Measurements from ENCODE around the gene CDH2.

Gene CDH2

GRCh38 chr18:27952741-27953140, 224.2 kb downstream of the CDH2 start:
- Histone ChIP-seq H3K27me3 (ENCODE audit: low read depth, low read length) (no peaks in the 10 kb centered on the region), H2AFZ (ENCODE audit: low read depth, low read length) (no peak overlapping the region), H3K4me1 (ENCODE audit: low read length) (no peaks in the 10 kb centered on the region), H3K4me3 (ENCODE audit: low read length) (no peak overlapping the region), H4K20me1 (ENCODE audit: insufficient read depth, low read length) (no peaks in the 10 kb centered on the region), H3K9ac (ENCODE audit: low read length) (no peak overlapping the region), H3K4me2 (ENCODE audit: low read length) (no peak overlapping the region), H3K9me3 (ENCODE audit: insufficient read depth, low read length) (no peaks in the 10 kb centered on the region), H3K36me3 (replicated peaks; ENCODE audit: low read depth, low read length) (no peaks in the 10 kb centered on the region), H3K27ac (ENCODE audit: low read length) (no peak overlapping the region), H3K79me2 (ENCODE audit: low read length) (no peaks in the 10 kb centered on the region)
- no peak for TF ChIP-seq CTCF (IDR thresholded peaks at IDR 0.05; ENCODE audit: low read depth, low read length)
- no peak for TF ChIP-seq EZH2phosphoT487 (IDR thresholded peaks at IDR 0.05; ENCODE audit: low read depth)

GRCh38 chr18:27950648-27951228, 226.2 kb downstream of the CDH2 start:
- no peaks in the 10 kb centered on the region for H3K36me3 ChIP-seq (replicated peaks; ENCODE audit: low read depth, low read length)
- no peaks in the 10 kb centered on the region for H3K27me3 ChIP-seq (ENCODE audit: low read depth, low read length)
- no peaks in the 10 kb centered on the region for H4K20me1 ChIP-seq (ENCODE audit: insufficient read depth, low read length)
- no peak overlapping the region for H3K4me3 ChIP-seq (ENCODE audit: low read length)
- no peak overlapping the region for H3K27ac ChIP-seq (ENCODE audit: low read length)
- no peaks in the 10 kb centered on the region for H3K79me2 ChIP-seq (ENCODE audit: low read length)
- H3K9ac ChIP-seq (ENCODE audit: low read length), result no peak overlapping the region
- TF ChIP-seq CTCF (IDR thresholded peaks at IDR 0.05; ENCODE audit: low read depth, low read length) (no peak), EZH2phosphoT487 (IDR thresholded peaks at IDR 0.05; ENCODE audit: low read depth) (no peak)
- no peak overlapping the region for H2AFZ ChIP-seq (ENCODE audit: low read depth, low read length)
- H3K9me3 ChIP-seq (ENCODE audit: insufficient read depth, low read length), result no peaks in the 10 kb centered on the region
- no peak overlapping the region for H3K4me2 ChIP-seq (ENCODE audit: low read length)
- no peaks in the 10 kb centered on the region for H3K4me1 ChIP-seq (ENCODE audit: low read length)

GRCh38 chr18:27948986-27949385, 227.9 kb downstream of the CDH2 start:
- no peak overlapping the region for H3K4me3 ChIP-seq (ENCODE audit: low read length)
- no peaks in the 10 kb centered on the region for H3K9me3 ChIP-seq (ENCODE audit: insufficient read depth, low read length)
- H3K4me2 ChIP-seq (ENCODE audit: low read length), result no peak overlapping the region
- H3K27me3 ChIP-seq (ENCODE audit: low read depth, low read length), result no peaks in the 10 kb centered on the region
- H2AFZ ChIP-seq (ENCODE audit: low read depth, low read length), result no peak overlapping the region
- no peaks in the 10 kb centered on the region for H4K20me1 ChIP-seq (ENCODE audit: insufficient read depth, low read length)
- TF ChIP-seq EZH2phosphoT487 (IDR thresholded peaks at IDR 0.05; ENCODE audit: low read depth) (no peak), CTCF (IDR thresholded peaks at IDR 0.05; ENCODE audit: low read depth, low read length) (no peak)
- no peaks in the 10 kb centered on the region for H3K36me3 ChIP-seq (replicated peaks; ENCODE audit: low read depth, low read length)
- H3K4me1 ChIP-seq (ENCODE audit: low read length), result no peaks in the 10 kb centered on the region
- H3K9ac ChIP-seq (ENCODE audit: low read length), result no peak overlapping the region
- H3K79me2 ChIP-seq (ENCODE audit: low read length), result no peaks in the 10 kb centered on the region
- no peak overlapping the region for H3K27ac ChIP-seq (ENCODE audit: low read length)

GRCh38 chr18:27942706-27943105, 234.2 kb downstream of the CDH2 start:
- Histone ChIP-seq H3K4me3 (ENCODE audit: low read length) (no peak overlapping the region), H3K4me1 (ENCODE audit: low read length) (no peaks in the 10 kb centered on the region), H3K4me2 (ENCODE audit: low read length) (no peak overlapping the region), H3K36me3 (replicated peaks; ENCODE audit: low read depth, low read length) (no peaks in the 10 kb centered on the region), H3K27ac (ENCODE audit: low read length) (no peak overlapping the region), H3K9me3 (ENCODE audit: insufficient read depth, low read length) (no peaks in the 10 kb centered on the region), H3K79me2 (ENCODE audit: low read length) (no peaks in the 10 kb centered on the region), H4K20me1 (ENCODE audit: insufficient read depth, low read length) (no peaks in the 10 kb centered on the region), H3K27me3 (ENCODE audit: low read depth, low read length) (no peaks in the 10 kb centered on the region), H2AFZ (ENCODE audit: low read depth, low read length) (no peak overlapping the region), H3K9ac (ENCODE audit: low read length) (no peak overlapping the region)
- TF ChIP-seq EZH2phosphoT487 (IDR thresholded peaks at IDR 0.05; ENCODE audit: low read depth) (no peak), CTCF (IDR thresholded peaks at IDR 0.05; ENCODE audit: low read depth, low read length) (no peak)
